SU-DHL-6 (cell line): ENCODE measurements around the gene BUB1.

Experiments used
- H2AFZ ChIP-seq: fragments of 200-600 bp; sonication (generic); 2 replicates; pipeline ENCODE4 v1.6.1; 2014; ENCODE audit warnings: low read depth, mild to moderate bottlenecking, moderate library complexity, mixed read lengths, antibody characterized with exemption, low read length; ENCODE audit not compliant: severe bottlenecking
- H3F3A ChIP-seq: fragments of 200-600 bp; shearing (Covaris generic); 2 replicates; pipeline ENCODE4 v1.6.0; 2016; ENCODE audit warnings: antibody characterized with exemption, mild to moderate bottlenecking; ENCODE audit not compliant: insufficient read depth
- H3K27ac ChIP-seq: fragments of 200-600 bp; sonication (generic); 2 replicates; pipeline ENCODE4 v1.5.1; 2016; ENCODE audit warnings: low read depth, mild to moderate bottlenecking, low read length, moderate library complexity, mixed read lengths
- H3K27me3 ChIP-seq: fragments of 200-600 bp; sonication (generic), shearing (Covaris generic); 2 replicates; pipeline ENCODE4 v1.6.0; 2014; ENCODE audit warnings: mild to moderate bottlenecking, low read length
- H3K36me3 ChIP-seq: fragments of 200-600 bp; sonication (generic); 2 replicates; pipeline ENCODE4 v1.6.1; 2014; ENCODE audit warnings: mild to moderate bottlenecking, low read length, mixed read lengths
- H3K4me2 ChIP-seq: fragments of 300-600, 200-600 bp; shearing (Covaris generic), sonication (generic); 2 replicates; pipeline ENCODE4 v1.6.0; 2014; ENCODE audit warnings: low read length, low read depth, mild to moderate bottlenecking; ENCODE audit not compliant: poor library complexity, severe bottlenecking
- H3K4me3 ChIP-seq: fragments of 200-600 bp; sonication (generic); 2 replicates; pipeline ENCODE4 v1.5.1; 2014; ENCODE audit warnings: antibody characterized with exemption, low read length, mild to moderate bottlenecking, mixed read lengths; ENCODE audit not compliant: insufficient read depth, poor library complexity, severe bottlenecking
- H3K79me2 ChIP-seq: fragments of 200-600 bp; sonication (generic); 2 replicates; pipeline ENCODE4 v1.6.1; 2014; ENCODE audit warnings: mild to moderate bottlenecking, low read length, moderate library complexity; ENCODE audit not compliant: insufficient read depth
- H3K9ac ChIP-seq: fragments of 200-600 bp; sonication (generic); 2 replicates; pipeline ENCODE4 v1.7.0; 2014; ENCODE audit warnings: mild to moderate bottlenecking, low read length
- H3K9me2 ChIP-seq: fragments of 200-600 bp; sonication (generic); replicated peaks from 2 replicates; pipeline ENCODE4 v1.6.1; 2014; ENCODE audit warnings: low read length; ENCODE audit not compliant: insufficient read depth
- H3K9me3 ChIP-seq: fragments of 200-600 bp; sonication (generic); 2 replicates; pipeline ENCODE4 v1.6.1; 2014; ENCODE audit warnings: low read length, mixed read lengths; ENCODE audit not compliant: insufficient read depth
- H4K20me1 ChIP-seq: fragments of 200-600 bp; sonication (generic); 2 replicates; pipeline ENCODE4 v1.6.1; 2014; ENCODE audit warnings: low read depth, mild to moderate bottlenecking, antibody characterized with exemption, low read length, moderate library complexity, mixed read lengths
- EZH2phosphoT487 ChIP-seq: fragments of 200-600 bp; sonication (generic), shearing (Covaris generic); conservative IDR thresholded peaks from 2 replicates; pipeline ENCODE4 v1.6.1; 2018; ENCODE audit warnings: mild to moderate bottlenecking, antibody characterized with exemption, low read length, moderate library complexity, mixed read lengths
- TF ChIP-seq, protein P1 (sequence below): fragments of 200-600 bp; sonication (generic); IDR thresholded peaks from one replicate; pipeline ENCODE4 v1.5.1; 2017; ENCODE audit warnings: antibody characterized with exemption, mild to moderate bottlenecking, low read length, moderate library complexity; ENCODE audit not compliant: insufficient read depth, poor library complexity, severe bottlenecking

Gene BUB1

GRCh38 chr2:110725370-110725769 is 47.5 kb upstream of the BUB1 start:
- no peak overlapping the region for H3K4me2 ChIP-seq
- no peaks in the 10 kb centered on the region for H3K9me3 ChIP-seq
- H3K9me2 ChIP-seq: no peaks in the 10 kb centered on the region
- no peaks in the 10 kb centered on the region for H3K27me3 ChIP-seq
- no peak overlapping the region for H2AFZ ChIP-seq
- no peak overlapping the region for H3K4me3 ChIP-seq
- no peak for TF ChIP-seq EZH2phosphoT487
- TF ChIP-seq, protein P1, sequence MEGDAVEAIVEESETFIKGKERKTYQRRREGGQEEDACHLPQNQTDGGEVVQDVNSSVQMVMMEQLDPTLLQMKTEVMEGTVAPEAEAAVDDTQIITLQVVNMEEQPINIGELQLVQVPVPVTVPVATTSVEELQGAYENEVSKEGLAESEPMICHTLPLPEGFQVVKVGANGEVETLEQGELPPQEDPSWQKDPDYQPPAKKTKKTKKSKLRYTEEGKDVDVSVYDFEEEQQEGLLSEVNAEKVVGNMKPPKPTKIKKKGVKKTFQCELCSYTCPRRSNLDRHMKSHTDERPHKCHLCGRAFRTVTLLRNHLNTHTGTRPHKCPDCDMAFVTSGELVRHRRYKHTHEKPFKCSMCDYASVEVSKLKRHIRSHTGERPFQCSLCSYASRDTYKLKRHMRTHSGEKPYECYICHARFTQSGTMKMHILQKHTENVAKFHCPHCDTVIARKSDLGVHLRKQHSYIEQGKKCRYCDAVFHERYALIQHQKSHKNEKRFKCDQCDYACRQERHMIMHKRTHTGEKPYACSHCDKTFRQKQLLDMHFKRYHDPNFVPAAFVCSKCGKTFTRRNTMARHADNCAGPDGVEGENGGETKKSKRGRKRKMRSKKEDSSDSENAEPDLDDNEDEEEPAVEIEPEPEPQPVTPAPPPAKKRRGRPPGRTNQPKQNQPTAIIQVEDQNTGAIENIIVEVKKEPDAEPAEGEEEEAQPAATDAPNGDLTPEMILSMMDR: no peak
- no peaks in the 10 kb centered on the region for H3K36me3 ChIP-seq
- no peaks in the 10 kb centered on the region for H3K79me2 ChIP-seq
- no peaks in the 10 kb centered on the region for H4K20me1 ChIP-seq
- no peak overlapping the region for H3K9ac ChIP-seq
- no peaks in the 10 kb centered on the region for H3F3A ChIP-seq
- H3K27ac ChIP-seq: no peak overlapping the region

GRCh38 chr2:110724820-110725219 is 47.0 kb upstream of the BUB1 start:
- Histone ChIP-seq H3K4me2 (no peak overlapping the region), H3K36me3 (no peaks in the 10 kb centered on the region), H2AFZ (no peak overlapping the region), H3K9me3 (no peaks in the 10 kb centered on the region), H4K20me1 (no peaks in the 10 kb centered on the region), H3F3A (no peaks in the 10 kb centered on the region), H3K4me3 (no peak overlapping the region), H3K27ac (no peak overlapping the region), H3K79me2 (no peaks in the 10 kb centered on the region), H3K27me3 (no peaks in the 10 kb centered on the region), H3K9ac (no peak overlapping the region), H3K9me2 (no peaks in the 10 kb centered on the region)
- TF ChIP-seq, protein P1: no peak
- no peak for TF ChIP-seq EZH2phosphoT487

GRCh38 chr2:110720547-110720946 is 42.7 kb upstream of the BUB1 start:
- TF ChIP-seq, protein P1: no peak
- no peak for TF ChIP-seq EZH2phosphoT487
- H2AFZ ChIP-seq: no peak overlapping the region

GRCh38 chr2:110718990-110719389 is 41.1 kb upstream of the BUB1 start:
- Histone ChIP-seq H4K20me1 (no peaks in the 10 kb centered on the region), H3K36me3 (no peaks in the 10 kb centered on the region), H3K27me3 (no peaks in the 10 kb centered on the region), H2AFZ (no peak overlapping the region), H3K27ac (no peak overlapping the region), H3K4me3 (no peak overlapping the region), H3K79me2 (no peaks in the 10 kb centered on the region), H3F3A (no peaks in the 10 kb centered on the region), H3K9ac (no peak overlapping the region), H3K9me3 (no peaks in the 10 kb centered on the region), H3K4me2 (no peak overlapping the region), H3K9me2 (no peaks in the 10 kb centered on the region)
- TF ChIP-seq EZH2phosphoT487: no peak
- TF ChIP-seq, protein P1: no peak

More at GRCh38 chr2:110720547-110720946, 42.7 kb upstream of the BUB1 start:
- Histone ChIP-seq H3K36me3 (no peaks in the 10 kb centered on the region), H3K27ac (no peak overlapping the region), H4K20me1 (no peaks in the 10 kb centered on the region), H3K9me2 (no peaks in the 10 kb centered on the region), H3K4me2 (no peak overlapping the region), H3K9me3 (no peaks in the 10 kb centered on the region), H3K9ac (no peak overlapping the region), H3F3A (no peaks in the 10 kb centered on the region), H3K27me3 (no peaks in the 10 kb centered on the region), H3K79me2 (no peaks in the 10 kb centered on the region), H3K4me3 (no peak overlapping the region)
